LNCaP clone FGC (cell line): Measurements from ENCODE around the gene AOC3.

Source experiments
- DNase-seq: peaks from one replicate; pipeline ENCODE4 v3.0.0-alpha.2; 2011; ENCODE audit warnings: low read depth
- H3K4me3 ChIP-seq: 2 replicates; pipeline ENCODE4 v1.5.1; 2011; ENCODE audit warnings: mild to moderate bottlenecking, low read depth, low read length, control low read depth
- CTCF ChIP-seq: IDR thresholded peaks from 2 replicates; pipeline ENCODE4 v1.5.1; 2012; ENCODE audit warnings: mild to moderate bottlenecking; ENCODE audit not compliant: control insufficient read depth, insufficient read depth; ENCODE audit errors: extremely low read depth

AOC3 gene

GRCh38 chr17:42817866-42818265 lies 33.1 kb upstream of the AOC3 start:
- no peak overlapping the region for H3K4me3 ChIP-seq
- TF ChIP-seq CTCF, result no peak
- DNase-seq, result no peak

- H3K4me3 ChIP-seq, result no peak overlapping the region
- DNase-seq, result no peak
- TF ChIP-seq CTCF, result no peak
Measured at GRCh38 chr17:42818379-42818778, 32.6 kb upstream of the AOC3 start.

GRCh38 chr17:42819939-42820535 lies 31.0 kb upstream of the AOC3 start:
- H3K4me3 ChIP-seq, result no peak overlapping the region
- peak; percentile 59 for TF ChIP-seq CTCF
- DNase-seq, result no peak

GRCh38 chr17:42821176-42821575 lies 29.8 kb upstream of the AOC3 start:
- no peak overlapping the region for H3K4me3 ChIP-seq
- DNase-seq, result no peak
- TF ChIP-seq CTCF, result no peak

GRCh38 chr17:42827472-42827871 lies 23.5 kb upstream of the AOC3 start:
- no peak overlapping the region for H3K4me3 ChIP-seq
- TF ChIP-seq CTCF, result no peak
- DNase-seq, result no peak

GRCh38 chr17:42830971-42831370 lies 20.0 kb upstream of the AOC3 start:
- DNase-seq, result no peak
- no peak overlapping the region for H3K4me3 ChIP-seq
- no peak for TF ChIP-seq CTCF

GRCh38 chr17:42832213-42832933 lies 18.6 kb upstream of the AOC3 start:
- H3K4me3 ChIP-seq, result peak overlapping the region; percentile 74
- no peak for DNase-seq
- no peak for TF ChIP-seq CTCF
